Chondrocyte (in vitro differentiated cells): ENCODE measurements around the gene SLC22A12. TPM values are rescaled to one million over a fixed set of nuclear protein-coding genes. Genes with fewer than 3 reads are reported as not detected.

Source experiments
- DNase-seq: peaks from one replicate; pipeline ENCODE4 v3.0.0; 2021; ENCODE audit warnings: mixed read lengths, low spot score
- H3K27ac Mint-ChIP-seq: one replicate; pipeline ENCODE4 v1.8.0; 2021; ENCODE audit warnings: mild to moderate bottlenecking, moderate library complexity, mixed read lengths; ENCODE audit not compliant: unreplicated experiment
- H3K27me3 Mint-ChIP-seq: 2 replicates; pipeline ENCODE4 v1.8.0; 2021; ENCODE audit warnings: low read depth, mixed read lengths
- H3K36me3 Mint-ChIP-seq: 2 replicates; pipeline ENCODE4 v1.8.0; 2021; ENCODE audit warnings: low read depth, mixed read lengths
- H3K4me1 Mint-ChIP-seq: 2 replicates; pipeline ENCODE4 v1.8.0; 2021; ENCODE audit warnings: low read depth, mild to moderate bottlenecking, mixed read lengths
- H3K4me3 Mint-ChIP-seq: one replicate; pipeline ENCODE4 v1.8.0; 2021; ENCODE audit warnings: mild to moderate bottlenecking, moderate library complexity, mixed read lengths; ENCODE audit not compliant: unreplicated experiment
- H3K9me3 Mint-ChIP-seq: 2 replicates; pipeline ENCODE4 v1.8.0; 2021; ENCODE audit warnings: low read depth, mixed read lengths
- total RNA-seq: library from RNA; stranded (reverse); gene quantifications from 3 replicates; pipeline ENCODE4 v1.2.1, GENCODE V29; 2021
- TF ChIP-seq, protein P1 (sequence below): fragments of 200-600 bp; sonication (generic); IDR thresholded peaks from 2 replicates; pipeline ENCODE4 v1.5.0; 2021; ENCODE audit warnings: antibody characterized with exemption, mild to moderate bottlenecking, moderate library complexity

The SLC22A12 gene
- total RNA-seq, 1 donor from 2014 or later: not detected

DNA sequence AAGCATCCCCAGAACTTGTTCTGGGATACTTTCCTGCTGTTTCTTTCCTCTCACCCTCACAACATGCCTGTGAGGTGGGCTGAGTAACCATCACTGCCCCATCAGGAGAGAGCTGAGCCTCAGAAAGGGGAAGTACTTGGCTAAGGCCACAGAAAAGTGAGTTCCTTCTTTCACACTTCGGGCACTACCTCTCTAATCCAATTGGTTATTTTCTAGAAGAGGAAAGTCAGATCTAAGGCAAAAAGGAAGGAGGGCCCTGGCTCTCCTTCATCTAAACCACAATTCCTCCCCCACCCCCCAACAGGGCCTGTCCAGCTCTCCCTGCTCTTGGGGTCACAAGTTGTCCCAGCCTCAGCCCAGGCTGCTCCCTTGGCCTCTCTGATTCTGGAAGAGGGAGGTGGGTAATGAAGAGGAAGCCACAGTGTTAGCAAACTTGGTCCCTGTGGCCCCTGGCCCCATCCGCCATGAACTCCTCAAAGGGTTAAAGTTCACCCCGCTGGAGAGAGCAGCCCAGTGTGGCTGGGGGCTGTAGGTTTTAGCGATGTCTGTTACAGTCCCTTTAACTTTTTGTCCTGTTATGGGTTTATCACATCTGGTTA, 34.0 kb downstream of the SLC22A12 start:
- Mint-ChIP-seq H3K4me3 (no peak overlapping the region), H3K9me3 (no peaks in the 10 kb centered on the region), H3K27ac (no peak overlapping the region), H3K4me1 (no peaks in the 10 kb centered on the region), H3K36me3 (no peaks in the 10 kb centered on the region), H3K27me3 (peaks cover 11% of the 10 kb centered on the region)
- DNase-seq: no peak
- TF ChIP-seq, protein P1, sequence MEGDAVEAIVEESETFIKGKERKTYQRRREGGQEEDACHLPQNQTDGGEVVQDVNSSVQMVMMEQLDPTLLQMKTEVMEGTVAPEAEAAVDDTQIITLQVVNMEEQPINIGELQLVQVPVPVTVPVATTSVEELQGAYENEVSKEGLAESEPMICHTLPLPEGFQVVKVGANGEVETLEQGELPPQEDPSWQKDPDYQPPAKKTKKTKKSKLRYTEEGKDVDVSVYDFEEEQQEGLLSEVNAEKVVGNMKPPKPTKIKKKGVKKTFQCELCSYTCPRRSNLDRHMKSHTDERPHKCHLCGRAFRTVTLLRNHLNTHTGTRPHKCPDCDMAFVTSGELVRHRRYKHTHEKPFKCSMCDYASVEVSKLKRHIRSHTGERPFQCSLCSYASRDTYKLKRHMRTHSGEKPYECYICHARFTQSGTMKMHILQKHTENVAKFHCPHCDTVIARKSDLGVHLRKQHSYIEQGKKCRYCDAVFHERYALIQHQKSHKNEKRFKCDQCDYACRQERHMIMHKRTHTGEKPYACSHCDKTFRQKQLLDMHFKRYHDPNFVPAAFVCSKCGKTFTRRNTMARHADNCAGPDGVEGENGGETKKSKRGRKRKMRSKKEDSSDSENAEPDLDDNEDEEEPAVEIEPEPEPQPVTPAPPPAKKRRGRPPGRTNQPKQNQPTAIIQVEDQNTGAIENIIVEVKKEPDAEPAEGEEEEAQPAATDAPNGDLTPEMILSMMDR: no peak

DNA sequence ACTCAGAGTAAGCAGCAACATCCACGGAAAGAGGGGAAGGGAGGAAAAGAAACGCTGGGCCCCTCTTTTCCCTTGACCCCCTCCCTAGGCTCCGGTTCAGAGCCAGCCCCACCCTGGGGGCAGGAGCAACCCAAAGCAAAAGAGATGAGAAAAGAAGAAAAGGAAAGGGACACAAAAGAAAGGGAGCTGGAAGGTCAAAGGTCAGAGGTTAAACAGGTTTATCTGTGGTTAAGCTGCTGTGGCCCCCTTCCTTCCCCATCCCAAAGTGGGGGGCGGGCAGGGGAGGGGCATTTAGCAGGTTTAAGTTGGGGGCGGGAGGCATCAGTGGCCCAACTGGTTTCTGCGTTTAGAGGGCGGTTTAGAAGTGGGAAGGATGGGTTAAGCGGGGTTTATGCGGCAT, 35.6 kb downstream of the SLC22A12 start:
- no peaks in the 10 kb centered on the region for H3K36me3 Mint-ChIP-seq
- H3K9me3 Mint-ChIP-seq: no peaks in the 10 kb centered on the region
- H3K27ac Mint-ChIP-seq: no peak overlapping the region
- TF ChIP-seq, protein P1: no peak
- H3K27me3 Mint-ChIP-seq: peaks cover 14% of the 10 kb centered on the region
- DNase-seq: no peak
- H3K4me3 Mint-ChIP-seq: no peak overlapping the region
- H3K4me1 Mint-ChIP-seq: no peaks in the 10 kb centered on the region

DNA sequence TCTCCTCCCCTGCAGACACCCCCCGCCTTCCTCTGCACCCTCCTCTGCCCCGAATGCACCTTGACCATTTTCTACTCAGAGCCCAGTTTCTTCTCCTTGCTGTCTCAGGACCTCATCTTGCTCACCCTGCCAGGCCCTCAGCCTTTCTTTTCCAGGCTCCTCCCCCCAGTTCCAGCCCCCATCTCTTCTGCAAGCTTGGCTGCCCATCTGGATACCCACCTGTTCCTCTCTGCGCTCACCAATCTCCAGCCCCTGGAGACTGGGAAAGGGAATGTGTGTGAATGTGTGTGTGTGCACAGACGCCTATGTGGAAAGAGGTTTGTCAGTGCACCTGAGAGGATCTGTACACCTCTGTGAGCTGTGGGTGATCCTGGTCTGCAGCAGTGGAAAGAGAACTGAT, 36.4 kb downstream of the SLC22A12 start:
- Mint-ChIP-seq H3K36me3 (no peaks in the 10 kb centered on the region), H3K27me3 (peaks cover 17% of the 10 kb centered on the region), H3K27ac (no peak overlapping the region), H3K4me1 (no peaks in the 10 kb centered on the region), H3K9me3 (no peaks in the 10 kb centered on the region), H3K4me3 (no peak overlapping the region)
- TF ChIP-seq, protein P1: no peak
- DNase-seq: no peak

DNA sequence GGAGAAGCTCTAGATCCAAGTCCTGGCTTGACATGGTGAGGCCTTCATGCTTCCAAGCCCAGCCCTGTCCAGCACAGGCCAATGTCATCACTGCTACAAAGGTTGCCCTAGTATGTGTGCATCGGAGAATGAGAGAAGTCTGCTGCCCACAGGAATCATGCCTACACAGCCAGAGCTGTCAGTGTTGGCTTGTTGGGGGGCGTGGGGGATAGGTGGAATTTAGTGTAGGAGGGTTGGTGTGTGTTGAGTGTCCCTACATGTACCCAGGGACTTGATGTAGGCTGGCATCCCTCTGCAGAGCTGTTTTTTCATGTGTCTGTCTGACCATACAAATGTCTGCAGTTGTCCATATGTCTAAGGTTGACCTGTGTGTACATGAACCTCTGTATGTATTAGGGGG, 37.6 kb downstream of the SLC22A12 start:
- no peak overlapping the region for H3K27ac Mint-ChIP-seq
- H3K27me3 Mint-ChIP-seq: peaks cover 22% of the 10 kb centered on the region

DNA sequence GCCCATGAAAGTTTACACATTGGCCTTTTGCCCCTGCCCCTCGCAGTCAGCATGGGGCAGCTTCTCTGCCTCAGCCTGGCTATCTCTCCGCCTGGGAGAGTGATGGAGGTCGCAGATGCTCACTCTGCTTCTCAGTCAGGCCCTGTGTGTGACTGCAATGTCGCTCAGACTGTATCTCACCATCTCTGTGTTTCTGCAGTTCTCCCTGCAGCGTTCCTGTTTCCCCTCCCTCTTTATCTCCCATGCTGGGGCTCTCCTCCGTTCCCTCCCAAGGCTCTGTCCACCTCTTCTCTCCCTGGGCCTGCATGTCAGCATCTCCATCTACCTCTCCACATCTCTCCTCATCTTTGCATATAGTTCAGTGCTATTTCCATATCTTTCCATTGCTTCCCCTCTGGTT, 38.1 kb downstream of the SLC22A12 start:
- H3K27me3 Mint-ChIP-seq: peaks cover 22% of the 10 kb centered on the region
- DNase-seq: no peak

More for the DNA sequence above, 37.6 kb downstream of the SLC22A12 start:
- Mint-ChIP-seq H3K9me3 (no peaks in the 10 kb centered on the region), H3K4me3 (no peak overlapping the region), H3K36me3 (no peaks in the 10 kb centered on the region), H3K4me1 (no peaks in the 10 kb centered on the region)
- no peak for DNase-seq
- TF ChIP-seq, protein P1: no peak

More for the DNA sequence above, 38.1 kb downstream of the SLC22A12 start:
- TF ChIP-seq, protein P1: no peak
- Mint-ChIP-seq H3K36me3 (no peaks in the 10 kb centered on the region), H3K4me1 (no peaks in the 10 kb centered on the region), H3K9me3 (no peaks in the 10 kb centered on the region), H3K4me3 (no peak overlapping the region), H3K27ac (no peak overlapping the region)
